K562 (cell line): Measurements from ENCODE around the gene ZC3H11A. TPM values are rescaled to one million over a fixed set of nuclear protein-coding genes. Genes with fewer than 3 reads are reported as not detected.

Experiments used
- CBFB ChIP-seq: sonication (generic); formaldehyde crosslinking; IDR thresholded peaks from 2 replicates; pipeline ENCODE4 v1.4.0; 2020; ENCODE audit warnings: mild to moderate bottlenecking, missing genetic modification reagents
- DPF2 ChIP-seq: fragments of 450-650 bp; IDR thresholded peaks from 2 replicates; pipeline ENCODE4 v1.6.1; 2016
- EHMT2 ChIP-seq: fragments of 450-650 bp; IDR thresholded peaks from 2 replicates; pipeline ENCODE4 v1.6.1; 2018; ENCODE audit warnings: antibody characterized with exemption
- FUS ChIP-seq: fragments of 200-400 bp; formaldehyde crosslinking; optimal IDR thresholded peaks from 2 replicates; pipeline ENCODE3; 2017; ENCODE audit warnings: low read depth, low read length
- NCOA2 ChIP-seq, 2 experiments: fragments of 450-650 bp; IDR thresholded peaks; 2 replicates each; pipeline ENCODE4 v1.6.1; 2018; ENCODE audit warnings: mild to moderate bottlenecking in 2 of 2, moderate library complexity in 1 of 2; ENCODE audit not compliant: partially characterized antibody in 2 of 2
- NUFIP1 ChIP-seq: fragments of 450-650 bp; IDR thresholded peaks from 2 replicates; pipeline ENCODE4 v1.6.1; 2018; ENCODE audit not compliant: partially characterized antibody
- RCOR1 ChIP-seq, 2 experiments: IDR thresholded peaks; 2 replicates each; pipeline ENCODE4 v1.6.1; 2012; ENCODE audit warnings: low read depth in 2 of 2, low read length in 2 of 2, borderline replicate concordance in 1 of 2, improper control_type of control experiment in 1 of 2
- SP2 ChIP-seq: IDR thresholded peaks from 2 replicates; pipeline ENCODE4 v1.6.1; 2011; ENCODE audit warnings: mild to moderate bottlenecking, low read depth, low read length, moderate library complexity; ENCODE audit not compliant: poor library complexity, severe bottlenecking; ENCODE audit errors: extremely low read depth
- TRIM28 ChIP-seq: fragments of 450-650 bp; IDR thresholded peaks from 2 replicates; pipeline ENCODE4 v1.6.1; 2017
- ZNF778 ChIP-seq: fragments of 450-650 bp; formaldehyde crosslinking; IDR thresholded peaks from 2 replicates; pipeline ENCODE4 v1.4.0; 2020; ENCODE audit warnings: mild to moderate bottlenecking, moderate library complexity
- polyA plus RNA-seq, 8 experiments: library from polyadenylated mRNA; depleted of rRNA in 4 of 8; stranded (reverse) in 5 of 8; unstranded in 3 of 8; fragments of >200 nt; fragmentation: Nextera tagmentation in 2 of 8; fragmentation: Illumina TruSeq in 1 of 8; extraction: Ambion mirVana in 2 of 8; extraction: Trizol in 1 of 8; gene quantifications; 2 replicates each; pipeline versions ENCODE4 v1.2.1 to v1.2.3, GENCODE V29; 2011 to 2014; ENCODE audit warnings: inconsistent platforms in 1 of 8, missing spikeins in 1 of 8
- total RNA-seq, 7 experiments: library from RNA; depleted of rRNA in 6 of 7; stranded (reverse); fragments of >200 nt in 6 of 7; fragmentation: Illumina TruSeq in 2 of 7; extraction: Trizol in 2 of 7; gene quantifications; 2 replicates each; pipeline versions ENCODE4 v1.2.1 to v1.2.3, GENCODE V29; 2011 to 2021; ENCODE audit warnings: low replicate concordance in 1 of 7
- TF ChIP-seq, protein P1 (sequence below): sonication (generic); formaldehyde crosslinking; IDR thresholded peaks from 2 replicates; pipeline ENCODE4 v1.8.0; 2023; ENCODE audit warnings: mild to moderate bottlenecking, missing genetic modification reagents
- TF ChIP-seq, protein P2 (sequence below): fragments of 250-450 bp; sonication (Bioruptor Pico); IDR thresholded peaks from 2 replicates; pipeline ENCODE4 v1.5.0; 2022; ENCODE audit warnings: mild to moderate bottlenecking
- TF ChIP-seq, protein P3 (sequence below), 2 experiments: fragments of 250-450 bp in 1 of 2; fragments of 450-650 bp in 1 of 2; sonication (Bioruptor Pico) in 1 of 2; IDR thresholded peaks; 2 replicates each; pipeline versions ENCODE4 v1.6.1 to v1.8.0; 2016 to 2021; ENCODE audit warnings: mild to moderate bottlenecking in 2 of 2, moderate library complexity in 2 of 2, missing compliant biosample characterization in 1 of 2, missing genetic modification characterization in 1 of 2
- TF ChIP-seq, protein P4 (sequence below): sonication (generic); formaldehyde crosslinking; IDR thresholded peaks from 2 replicates; pipeline ENCODE4 v1.8.1; 2023; ENCODE audit warnings: missing genetic modification reagents, mild to moderate bottlenecking, borderline replicate concordance
- TF ChIP-seq, protein P5 (sequence below), 2 experiments: IDR thresholded peaks; 2 replicates each; pipeline ENCODE4 v1.6.1; 2012; ENCODE audit warnings: improper control_type of control experiment in 2 of 2, low read depth in 2 of 2, low read length in 2 of 2, borderline replicate concordance in 1 of 2

The ZC3H11A gene
- total and polyA plus RNA-seq, 9 of the 15 experiments (the other 6 are each of a cell fraction or from before 2014, with no cell fraction given), result 34.2 to 137 (median 102) TPM

DNA sequence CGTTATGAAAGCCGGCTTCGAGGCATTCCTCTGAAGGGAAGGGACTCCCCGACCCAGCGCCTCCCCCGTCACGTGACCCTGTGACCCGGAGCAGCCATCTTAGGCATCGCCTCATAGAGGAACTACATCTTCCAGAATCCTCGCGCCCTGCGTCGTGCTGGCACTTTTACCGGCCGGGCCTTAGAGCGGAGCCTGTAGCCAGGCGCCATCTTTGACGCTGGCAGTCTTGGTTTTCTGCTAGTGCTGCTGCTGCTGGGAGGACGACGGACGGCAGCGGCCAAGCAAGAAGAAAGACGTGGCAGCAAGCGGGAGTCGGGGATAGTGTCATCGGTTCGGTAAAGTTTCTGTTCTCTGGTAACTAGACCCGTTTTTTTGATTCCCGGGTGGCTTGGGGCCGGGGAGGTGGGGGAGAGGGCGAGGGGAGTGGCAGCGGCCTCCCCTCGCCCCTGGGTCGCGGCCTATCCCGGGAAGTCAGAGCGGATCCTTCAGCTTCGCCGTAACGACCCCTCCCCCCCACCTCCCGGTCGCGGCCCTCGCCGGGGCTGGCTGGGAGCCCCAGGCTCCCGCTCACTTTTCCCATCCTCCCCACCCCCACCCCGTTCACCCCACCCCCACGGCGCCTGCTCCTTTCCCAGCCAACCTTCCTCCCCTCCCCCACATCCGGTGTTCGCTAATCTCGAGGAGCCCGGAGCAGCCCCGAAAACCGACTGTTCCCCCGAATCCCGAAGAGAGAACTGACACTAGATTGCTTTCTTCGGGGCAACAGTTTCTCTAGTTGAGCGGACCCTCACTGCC, at the start of gene ZC3H11A, which contains the start of gene ZBED6 (continued):
- TF ChIP-seq FUS (no peak), DPF2 (peak; percentile 64), TRIM28 (no peak; the same call in 1 of the 2 replicates), CBFB (CRISPR knock-in tag) (no peak), ZNF778 (CRISPR knock-in tag) (no peak), SP2 (no peak), NUFIP1 (no peak), NCOA2 (IDR thresholded peaks at IDR 0.05; ENCODE audit: partially characterized antibody in 2 of 2) (no peak), RCOR1 (IDR thresholded peaks at IDR 0.05; ENCODE audit: borderline replicate concordance in 1 of 2, low read depth in 2 of 2, low read length in 2 of 2) (peak in 1 of 2 experiments; percentile 67; a peak in 1 of 4 replicates), EHMT2 (no peak)
- TF ChIP-seq, protein P1, sequence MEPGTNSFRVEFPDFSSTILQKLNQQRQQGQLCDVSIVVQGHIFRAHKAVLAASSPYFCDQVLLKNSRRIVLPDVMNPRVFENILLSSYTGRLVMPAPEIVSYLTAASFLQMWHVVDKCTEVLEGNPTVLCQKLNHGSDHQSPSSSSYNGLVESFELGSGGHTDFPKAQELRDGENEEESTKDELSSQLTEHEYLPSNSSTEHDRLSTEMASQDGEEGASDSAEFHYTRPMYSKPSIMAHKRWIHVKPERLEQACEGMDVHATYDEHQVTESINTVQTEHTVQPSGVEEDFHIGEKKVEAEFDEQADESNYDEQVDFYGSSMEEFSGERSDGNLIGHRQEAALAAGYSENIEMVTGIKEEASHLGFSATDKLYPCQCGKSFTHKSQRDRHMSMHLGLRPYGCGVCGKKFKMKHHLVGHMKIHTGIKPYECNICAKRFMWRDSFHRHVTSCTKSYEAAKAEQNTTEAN (CRISPR knock-in tag), result no peak
- TF ChIP-seq, protein P2, sequence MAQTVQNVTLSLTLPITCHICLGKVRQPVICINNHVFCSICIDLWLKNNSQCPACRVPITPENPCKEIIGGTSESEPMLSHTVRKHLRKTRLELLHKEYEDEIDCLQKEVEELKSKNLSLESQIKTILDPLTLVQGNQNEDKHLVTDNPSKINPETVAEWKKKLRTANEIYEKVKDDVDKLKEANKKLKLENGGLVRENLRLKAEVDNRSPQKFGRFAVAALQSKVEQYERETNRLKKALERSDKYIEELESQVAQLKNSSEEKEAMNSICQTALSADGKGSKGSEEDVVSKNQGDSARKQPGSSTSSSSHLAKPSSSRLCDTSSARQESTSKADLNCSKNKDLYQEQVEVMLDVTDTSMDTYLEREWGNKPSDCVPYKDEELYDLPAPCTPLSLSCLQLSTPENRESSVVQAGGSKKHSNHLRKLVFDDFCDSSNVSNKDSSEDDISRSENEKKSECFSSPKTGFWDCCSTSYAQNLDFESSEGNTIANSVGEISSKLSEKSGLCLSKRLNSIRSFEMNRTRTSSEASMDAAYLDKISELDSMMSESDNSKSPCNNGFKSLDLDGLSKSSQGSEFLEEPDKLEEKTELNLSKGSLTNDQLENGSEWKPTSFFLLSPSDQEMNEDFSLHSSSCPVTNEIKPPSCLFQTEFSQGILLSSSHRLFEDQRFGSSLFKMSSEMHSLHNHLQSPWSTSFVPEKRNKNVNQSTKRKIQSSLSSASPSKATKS (CRISPR knock-in tag), result no peak
- TF ChIP-seq, protein P3, sequence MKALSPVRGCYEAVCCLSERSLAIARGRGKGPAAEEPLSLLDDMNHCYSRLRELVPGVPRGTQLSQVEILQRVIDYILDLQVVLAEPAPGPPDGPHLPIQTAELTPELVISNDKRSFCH (CRISPR knock-in tag; IDR thresholded peaks at IDR 0.05), result no peak
- TF ChIP-seq, protein P3 (tag; IDR thresholded peaks at IDR 0.05), result peak; percentile 84
- TF ChIP-seq, protein P4, sequence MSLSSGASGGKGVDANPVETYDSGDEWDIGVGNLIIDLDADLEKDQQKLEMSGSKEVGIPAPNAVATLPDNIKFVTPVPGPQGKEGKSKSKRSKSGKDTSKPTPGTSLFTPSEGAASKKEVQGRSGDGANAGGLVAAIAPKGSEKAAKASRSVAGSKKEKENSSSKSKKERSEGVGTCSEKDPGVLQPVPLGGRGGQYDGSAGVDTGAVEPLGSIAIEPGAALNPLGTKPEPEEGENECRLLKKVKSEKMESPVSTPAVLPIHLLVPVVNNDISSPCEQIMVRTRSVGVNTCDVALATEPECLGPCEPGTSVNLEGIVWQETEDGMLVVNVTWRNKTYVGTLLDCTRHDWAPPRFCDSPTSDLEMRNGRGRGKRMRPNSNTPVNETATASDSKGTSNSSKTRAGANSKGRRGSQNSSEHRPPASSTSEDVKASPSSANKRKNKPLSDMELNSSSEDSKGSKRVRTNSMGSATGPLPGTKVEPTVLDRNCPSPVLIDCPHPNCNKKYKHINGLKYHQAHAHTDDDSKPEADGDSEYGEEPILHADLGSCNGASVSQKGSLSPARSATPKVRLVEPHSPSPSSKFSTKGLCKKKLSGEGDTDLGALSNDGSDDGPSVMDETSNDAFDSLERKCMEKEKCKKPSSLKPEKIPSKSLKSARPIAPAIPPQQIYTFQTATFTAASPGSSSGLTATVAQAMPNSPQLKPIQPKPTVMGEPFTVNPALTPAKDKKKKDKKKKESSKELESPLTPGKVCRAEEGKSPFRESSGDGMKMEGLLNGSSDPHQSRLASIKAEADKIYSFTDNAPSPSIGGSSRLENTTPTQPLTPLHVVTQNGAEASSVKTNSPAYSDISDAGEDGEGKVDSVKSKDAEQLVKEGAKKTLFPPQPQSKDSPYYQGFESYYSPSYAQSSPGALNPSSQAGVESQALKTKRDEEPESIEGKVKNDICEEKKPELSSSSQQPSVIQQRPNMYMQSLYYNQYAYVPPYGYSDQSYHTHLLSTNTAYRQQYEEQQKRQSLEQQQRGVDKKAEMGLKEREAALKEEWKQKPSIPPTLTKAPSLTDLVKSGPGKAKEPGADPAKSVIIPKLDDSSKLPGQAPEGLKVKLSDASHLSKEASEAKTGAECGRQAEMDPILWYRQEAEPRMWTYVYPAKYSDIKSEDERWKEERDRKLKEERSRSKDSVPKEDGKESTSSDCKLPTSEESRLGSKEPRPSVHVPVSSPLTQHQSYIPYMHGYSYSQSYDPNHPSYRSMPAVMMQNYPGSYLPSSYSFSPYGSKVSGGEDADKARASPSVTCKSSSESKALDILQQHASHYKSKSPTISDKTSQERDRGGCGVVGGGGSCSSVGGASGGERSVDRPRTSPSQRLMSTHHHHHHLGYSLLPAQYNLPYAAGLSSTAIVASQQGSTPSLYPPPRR, result no peak
- TF ChIP-seq, protein P5, sequence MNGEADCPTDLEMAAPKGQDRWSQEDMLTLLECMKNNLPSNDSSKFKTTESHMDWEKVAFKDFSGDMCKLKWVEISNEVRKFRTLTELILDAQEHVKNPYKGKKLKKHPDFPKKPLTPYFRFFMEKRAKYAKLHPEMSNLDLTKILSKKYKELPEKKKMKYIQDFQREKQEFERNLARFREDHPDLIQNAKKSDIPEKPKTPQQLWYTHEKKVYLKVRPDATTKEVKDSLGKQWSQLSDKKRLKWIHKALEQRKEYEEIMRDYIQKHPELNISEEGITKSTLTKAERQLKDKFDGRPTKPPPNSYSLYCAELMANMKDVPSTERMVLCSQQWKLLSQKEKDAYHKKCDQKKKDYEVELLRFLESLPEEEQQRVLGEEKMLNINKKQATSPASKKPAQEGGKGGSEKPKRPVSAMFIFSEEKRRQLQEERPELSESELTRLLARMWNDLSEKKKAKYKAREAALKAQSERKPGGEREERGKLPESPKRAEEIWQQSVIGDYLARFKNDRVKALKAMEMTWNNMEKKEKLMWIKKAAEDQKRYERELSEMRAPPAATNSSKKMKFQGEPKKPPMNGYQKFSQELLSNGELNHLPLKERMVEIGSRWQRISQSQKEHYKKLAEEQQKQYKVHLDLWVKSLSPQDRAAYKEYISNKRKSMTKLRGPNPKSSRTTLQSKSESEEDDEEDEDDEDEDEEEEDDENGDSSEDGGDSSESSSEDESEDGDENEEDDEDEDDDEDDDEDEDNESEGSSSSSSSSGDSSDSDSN (IDR thresholded peaks at IDR 0.05; ENCODE audit: borderline replicate concordance in 1 of 2, low read depth in 2 of 2, low read length in 2 of 2), result no peak; a peak in 1 of 4 replicates
